Mesenteric fat pad (tissue), 1 donor: Measurements from ENCODE around the gene MCF2L. TPM values are rescaled to one million over a fixed set of nuclear protein-coding genes. Genes with fewer than 3 reads are reported as not detected.
"Not testable (repeated sequence)": the region's sequence is repeated elsewhere in the genome, so short reads cannot be mapped to it uniquely, and the experiment has no call there.

ENCODE experiments used
- DNase-seq: peaks from one replicate; pipeline ENCODE4 v3.0.0-alpha.2; 2020; ENCODE audit warnings: low spot score
- total RNA-seq: library from RNA; stranded (reverse); fragmentation: NEBNext Ultra II Directional; extraction: Animal tissue kit (Norgen Biotek cat#: 25700); gene quantifications from one replicate; pipeline ENCODE4 v1.2.1, GENCODE V29; 2021
- donor health status: DM: yes; HTN: yes; CAD: no.

The MCF2L gene
- total RNA-seq, 1 donor from 2014 or later: 97.6 TPM

- no peak for DNase-seq
These were observed 94.1 kb downstream of the MCF2L start for GRCh38 chr13:113063091-113063491.

GRCh38 chr13:113064000-113064533 lies 95.1 kb downstream of the MCF2L start:
- DNase-seq: no peak

- DNase-seq: no peak
These were observed 95.8 kb downstream of the MCF2L start for GRCh38 chr13:113064534-113065405.

GRCh38 chr13:113065406-113066141 lies 96.6 kb downstream of the MCF2L start:
- DNase-seq: no peak

GRCh38 chr13:113066142-113066455 lies 97.1 kb downstream of the MCF2L start:
- no peak for DNase-seq

GRCh38 chr13:113066746-113067145 lies 97.7 kb downstream of the MCF2L start:
- no peak for DNase-seq

- DNase-seq: no peak
These were observed 101.1 kb downstream of the MCF2L start for GRCh38 chr13:113069861-113070805.

- DNase-seq: no peak
These were observed 101.8 kb downstream of the MCF2L start for GRCh38 chr13:113070855-113071254.

GRCh38 chr13:113072376-113072775 lies 103.4 kb downstream of the MCF2L start:
- no peak for DNase-seq

GRCh38 chr13:113073942-113074341 lies 104.9 kb downstream of the MCF2L start:
- DNase-seq: no peak

GRCh38 chr13:113074401-113074800 lies 105.4 kb downstream of the MCF2L start:
- no peak for DNase-seq

GRCh38 chr13:113074876-113075275 lies 105.9 kb downstream of the MCF2L start:
- DNase-seq: no peak

GRCh38 chr13:113075711-113076110 lies 106.7 kb downstream of the MCF2L start:
- no peak for DNase-seq

GRCh38 chr13:113076681-113077401 lies 107.8 kb downstream of the MCF2L start:
- DNase-seq: no peak

- no peak for DNase-seq
These were observed 108.5 kb downstream of the MCF2L start for GRCh38 chr13:113077566-113077952.

- no peak for DNase-seq
These were observed 109.2 kb downstream of the MCF2L start for GRCh38 chr13:113077953-113078901.

- no peak for DNase-seq
These were observed 110.1 kb downstream of the MCF2L start for GRCh38 chr13:113078902-113079780.

- DNase-seq: not testable (repeated sequence)
These were observed 110.7 kb downstream of the MCF2L start for GRCh38 chr13:113079781-113080080.
